Vagina (tissue), 2 donors: ENCODE results near the gene MCM9.

Source experiments
- CTCF ChIP-seq, 3 experiments: fragments of 450-650 bp in 2 of 3; fragments of 200-600 bp in 1 of 3; sonication (generic) in 1 of 3; IDR thresholded peaks; one replicate each; pipeline ENCODE4 v1.5.1; 2017 to 2019; ENCODE audit warnings: antibody characterized with exemption in 3 of 3, mild to moderate bottlenecking in 2 of 3, moderate library complexity in 2 of 3
- POLR2A ChIP-seq, 2 donors: fragments of 450-650 bp; IDR thresholded peaks; one replicate each; pipeline ENCODE4 v1.6.1; 2017; ENCODE audit warnings: antibody characterized with exemption in 2 of 2, mild to moderate bottlenecking in 2 of 2, moderate library complexity in 2 of 2
- POLR2AphosphoS5 ChIP-seq, 2 donors: sonication (generic); formaldehyde crosslinking; IDR thresholded peaks; one replicate each; pipeline ENCODE4 v1.9.0; 2017; ENCODE audit warnings: antibody characterized with exemption in 2 of 2, mild to moderate bottlenecking in 2 of 2, low read depth in 1 of 2; ENCODE audit not compliant: insufficient read depth in 1 of 2

- TF ChIP-seq CTCF (IDR thresholded peaks at IDR 0.05) = no peak
- peak in 1 of 2 donors; percentile 20 for TF ChIP-seq POLR2AphosphoS5 (IDR thresholded peaks at IDR 0.05; ENCODE audit: insufficient read depth in 1 of 2, low read depth in 1 of 2)
- no peak for TF ChIP-seq POLR2A (IDR thresholded peaks at IDR 0.05)
Observed at GRCh38 chr6:118896339-118897136, 38.4 kb downstream of the MCM9 start.
